ENCODE results near the gene IMP4.

- TF ChIP-seq CTCF (IDR thresholded peaks at IDR 0.05; ENCODE audit: low read depth, low read length, missing input control) (no peak), RAD21 (IDR thresholded peaks at IDR 0.05) (no peak), MAX (IDR thresholded peaks at IDR 0.05) (no peak), REST (IDR thresholded peaks at IDR 0.05) (no peak), YY1 (IDR thresholded peaks at IDR 0.05) (no peak), ZBTB33 (IDR thresholded peaks at IDR 0.05) (no peak)
Observed at GRCh38 chr2:130381619-130382018, 38.9 kb downstream of the IMP4 start.
